ENCODE measurements around the gene DDX39B. TPM values are rescaled to one million over a fixed set of nuclear protein-coding genes. Genes with fewer than 3 reads are reported as not detected.
"Not testable (repeated sequence)": the region's sequence is repeated elsewhere in the genome, so short reads cannot be mapped to it uniquely, and the experiment has no call there.

DDX39B gene
- polyA plus RNA-seq, 1 donor, result 499 TPM

DNA sequence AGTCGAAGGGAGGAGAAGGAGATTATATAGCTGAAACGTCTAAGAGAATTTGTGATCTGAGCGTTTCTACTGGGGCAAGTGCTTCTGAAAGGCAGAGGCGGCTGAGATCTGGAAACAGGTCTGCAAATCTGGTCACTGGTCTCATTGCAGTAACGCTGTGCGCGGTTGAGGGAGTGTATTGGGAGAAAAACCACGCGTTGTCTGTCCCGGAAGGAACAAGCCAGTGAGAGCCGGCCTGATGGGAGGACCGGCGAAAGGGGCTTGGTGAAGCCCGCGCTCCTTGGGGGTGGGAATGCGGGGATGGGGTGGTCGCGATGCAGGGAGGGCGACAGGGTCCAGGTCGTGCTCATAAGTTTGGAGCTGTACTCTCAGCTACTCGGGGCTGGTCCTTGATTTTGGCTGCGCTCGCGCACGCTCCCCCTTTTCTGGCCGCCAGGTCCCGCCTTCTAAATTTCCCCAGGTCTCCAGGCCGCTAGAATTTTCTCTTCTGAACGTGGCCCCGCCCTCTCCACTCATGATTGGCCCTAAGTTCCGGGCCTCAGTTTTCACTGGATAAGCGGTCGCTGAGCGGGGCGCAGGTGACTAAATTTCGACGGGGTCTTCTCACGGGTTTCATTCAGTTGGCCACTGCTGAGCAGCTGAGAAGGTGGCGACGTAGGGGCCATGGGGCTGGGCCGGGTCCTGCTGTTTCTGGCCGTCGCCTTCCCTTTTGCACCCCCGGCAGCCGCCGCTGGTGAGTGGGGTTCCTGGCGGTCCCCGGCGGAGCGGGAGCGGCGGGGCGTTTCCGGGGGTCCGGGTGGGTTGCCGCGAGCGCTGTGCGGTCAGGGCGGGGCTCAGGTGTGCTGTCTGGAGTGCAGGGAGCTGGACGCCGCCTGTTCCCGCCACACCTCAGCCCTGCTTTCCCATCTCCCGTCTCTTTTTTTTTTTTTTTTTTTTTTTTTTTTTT lies 44.0 kb downstream of the DDX39B start, which contains the start of gene MICB:
MICB (plus strand) TSS at position 615 of the 946 bp plus-strand sequence; CDS start at position 664, 49 bp downstream.
- peaks cover 67% of the 10 kb centered on the region for H3K27me3 ChIP-seq (ENCODE audit: control insufficient read depth, insufficient read depth, low read length)
- peak within 1 kb of the TSS; percentile 18 for H3K4me3 ChIP-seq (ENCODE audit: low read length)
- H3K36me3 ChIP-seq (ENCODE audit: control insufficient read depth, insufficient read depth, low read length), result no peaks in the 10 kb centered on the region
- H3K4me1 ChIP-seq (ENCODE audit: control insufficient read depth, insufficient read depth, low read length), result peaks cover 12% of the 10 kb centered on the region
- no CpG with 5 or more reads among the region's 64 CpGs for WGBS (ENCODE audit: insufficient coverage, low lambda C conversion rate)
- H3K27ac ChIP-seq (ENCODE audit: low read length), result no peak within 1 kb of the TSS
- DNase-seq, result peak in 1 of 2 donors; percentile 49
- peaks cover 6% of the 10 kb centered on the region for H3K9me3 ChIP-seq (ENCODE audit: control insufficient read depth, low read depth, low read length)

DNA sequence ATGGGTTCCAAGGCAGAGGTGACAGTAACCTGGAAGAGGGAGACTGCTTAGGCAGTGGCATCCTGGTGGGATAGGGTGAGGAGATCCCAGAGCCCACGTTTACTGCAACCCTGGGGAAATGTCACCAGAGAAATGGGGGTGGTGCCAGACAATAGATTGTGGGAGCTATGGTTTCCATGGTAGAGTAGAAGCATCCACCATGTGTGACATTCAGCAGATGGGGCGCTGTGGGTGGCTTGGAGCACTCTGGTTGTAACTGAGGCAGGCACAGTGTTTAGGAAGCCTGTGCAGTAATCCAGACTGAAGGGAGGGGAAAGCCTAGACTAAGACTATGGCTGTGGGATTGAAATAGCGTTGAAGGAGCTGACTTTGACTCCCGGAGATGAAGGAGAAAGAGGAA lies 45.0 kb downstream of the DDX39B start:
- H3K4me3 ChIP-seq (ENCODE audit: low read length); DNase-seq; H3K36me3 ChIP-seq (ENCODE audit: control insufficient read depth, insufficient read depth, low read length); H3K27ac ChIP-seq (ENCODE audit: low read length); H3K9me3 ChIP-seq (ENCODE audit: control insufficient read depth, low read depth, low read length): not testable (repeated sequence)
- WGBS (ENCODE audit: insufficient coverage, low lambda C conversion rate), result no CpG with 5 or more reads among the region's 4 CpGs
- H3K4me1 ChIP-seq (ENCODE audit: control insufficient read depth, insufficient read depth, low read length), result peaks cover 12% of the 10 kb centered on the region
- H3K27me3 ChIP-seq (ENCODE audit: control insufficient read depth, insufficient read depth, low read length), result peaks cover 69% of the 10 kb centered on the region

DNA sequence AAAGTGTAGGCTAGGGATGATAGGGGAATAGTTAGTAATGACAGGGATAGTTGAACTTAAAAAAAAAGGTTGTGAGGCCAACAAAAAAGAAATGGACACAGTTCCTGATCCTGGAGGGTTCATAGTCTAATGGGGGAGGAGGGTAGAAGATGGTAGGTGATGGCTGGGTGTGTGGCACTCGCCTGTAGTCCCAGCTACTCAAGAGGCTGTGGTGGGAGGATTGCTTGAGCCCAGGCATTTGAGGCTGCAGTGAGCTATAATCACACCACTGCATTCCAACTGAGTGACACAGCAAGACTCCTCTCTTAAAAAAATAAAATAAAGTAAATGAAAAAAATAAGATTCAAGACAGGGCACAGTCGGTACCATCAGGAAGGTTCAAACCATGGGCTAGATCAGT lies 46.2 kb downstream of the DDX39B start:
- Histone ChIP-seq H3K27me3 (ENCODE audit: control insufficient read depth, insufficient read depth, low read length) (peaks cover 66% of the 10 kb centered on the region), H3K27ac (ENCODE audit: low read length) (no peak overlapping the region), H3K9me3 (ENCODE audit: control insufficient read depth, low read depth, low read length) (peaks cover 6% of the 10 kb centered on the region), H3K36me3 (ENCODE audit: control insufficient read depth, insufficient read depth, low read length) (no peaks in the 10 kb centered on the region), H3K4me3 (ENCODE audit: low read length) (no peak overlapping the region), H3K4me1 (ENCODE audit: control insufficient read depth, insufficient read depth, low read length) (peaks cover 12% of the 10 kb centered on the region)
- 80% methylated on average over 1 of the region's 2 CpGs for WGBS (ENCODE audit: insufficient coverage, low lambda C conversion rate)
- DNase-seq, result no peak

DNA sequence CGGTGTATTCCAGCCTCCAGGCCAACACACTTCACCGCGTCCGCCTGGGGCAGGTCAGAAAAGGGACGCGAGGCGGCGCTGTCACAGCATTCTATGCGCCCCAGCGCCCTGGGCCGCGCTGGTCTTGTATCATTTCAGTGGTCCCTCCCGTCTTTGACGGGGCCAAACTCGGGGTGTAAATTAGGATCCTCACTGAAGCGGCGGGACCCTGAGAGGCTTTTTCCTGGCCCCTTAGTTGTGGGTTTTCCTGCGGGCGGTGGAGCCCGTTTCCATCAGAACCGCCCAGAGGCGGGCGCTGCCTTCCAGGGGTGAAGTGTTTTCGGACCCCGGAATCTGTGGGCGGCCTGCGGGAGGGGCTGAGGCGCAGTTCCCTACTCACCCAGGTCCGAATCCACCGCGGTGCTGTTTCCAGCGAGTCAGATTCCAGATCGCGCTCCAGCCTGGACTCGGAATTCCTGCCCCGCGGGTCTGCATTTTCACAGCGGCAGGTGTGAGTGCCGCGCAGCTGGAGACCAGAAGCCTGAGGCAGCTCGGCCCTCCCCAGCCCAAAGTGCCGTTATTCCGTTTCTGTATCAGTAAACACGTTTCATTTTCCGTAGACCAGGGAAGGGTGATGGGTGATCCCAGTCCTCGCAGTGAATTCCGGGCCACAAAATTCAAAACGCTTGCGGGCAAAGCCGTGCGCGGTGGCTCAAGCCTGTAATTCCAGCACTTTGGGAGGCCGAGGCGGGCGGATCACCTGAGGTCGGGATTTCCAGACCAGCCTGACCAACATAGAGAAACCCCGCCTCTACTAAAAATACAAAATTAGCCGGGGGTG lies 47.7 kb downstream of the DDX39B start:
- peak overlapping the region; percentile 46 for H3K4me3 ChIP-seq (ENCODE audit: low read length)
- H3K4me1 ChIP-seq (ENCODE audit: control insufficient read depth, insufficient read depth, low read length), result peaks cover 22% of the 10 kb centered on the region
- no CpG with 5 or more reads among the region's 58 CpGs for whole genome bisulfite sequencing (ENCODE audit: insufficient coverage, low lambda C conversion rate)
- H3K9me3 ChIP-seq (ENCODE audit: control insufficient read depth, low read depth, low read length), result peaks cover 6% of the 10 kb centered on the region
- H3K36me3 ChIP-seq (ENCODE audit: control insufficient read depth, insufficient read depth, low read length), result no peaks in the 10 kb centered on the region
- peaks cover 58% of the 10 kb centered on the region for H3K27me3 ChIP-seq (ENCODE audit: control insufficient read depth, insufficient read depth, low read length)
- peak; percentile 44 to 72 for DNase-seq
- H3K27ac ChIP-seq (ENCODE audit: low read length), result no peak overlapping the region

DNA sequence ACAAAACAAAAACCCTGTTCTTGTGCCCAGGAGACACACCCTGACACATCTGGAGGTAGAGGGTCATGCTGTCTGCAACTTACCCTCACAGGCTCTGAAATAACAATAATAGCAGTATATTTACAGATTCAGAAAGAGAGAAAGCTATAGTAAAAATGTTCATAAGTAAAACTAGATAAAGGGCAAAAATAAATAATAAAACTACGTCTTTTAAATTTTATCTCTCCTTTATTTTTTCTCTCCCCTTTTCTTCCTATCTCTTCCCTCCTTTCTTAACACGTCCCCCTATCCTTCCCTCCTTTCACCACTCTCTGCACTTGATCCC lies 48.3 kb downstream of the DDX39B start:
- DNase-seq; H3K27ac ChIP-seq (ENCODE audit: low read length); H3K4me3 ChIP-seq (ENCODE audit: low read length); H3K9me3 ChIP-seq (ENCODE audit: control insufficient read depth, low read depth, low read length); H3K36me3 ChIP-seq (ENCODE audit: control insufficient read depth, insufficient read depth, low read length): not testable (repeated sequence)
- peaks cover 52% of the 10 kb centered on the region for H3K27me3 ChIP-seq (ENCODE audit: control insufficient read depth, insufficient read depth, low read length)
- WGBS (ENCODE audit: insufficient coverage, low lambda C conversion rate), result 0% methylated on average over 2 of the region's 2 CpGs
- peaks cover 22% of the 10 kb centered on the region for H3K4me1 ChIP-seq (ENCODE audit: control insufficient read depth, insufficient read depth, low read length)

DNA sequence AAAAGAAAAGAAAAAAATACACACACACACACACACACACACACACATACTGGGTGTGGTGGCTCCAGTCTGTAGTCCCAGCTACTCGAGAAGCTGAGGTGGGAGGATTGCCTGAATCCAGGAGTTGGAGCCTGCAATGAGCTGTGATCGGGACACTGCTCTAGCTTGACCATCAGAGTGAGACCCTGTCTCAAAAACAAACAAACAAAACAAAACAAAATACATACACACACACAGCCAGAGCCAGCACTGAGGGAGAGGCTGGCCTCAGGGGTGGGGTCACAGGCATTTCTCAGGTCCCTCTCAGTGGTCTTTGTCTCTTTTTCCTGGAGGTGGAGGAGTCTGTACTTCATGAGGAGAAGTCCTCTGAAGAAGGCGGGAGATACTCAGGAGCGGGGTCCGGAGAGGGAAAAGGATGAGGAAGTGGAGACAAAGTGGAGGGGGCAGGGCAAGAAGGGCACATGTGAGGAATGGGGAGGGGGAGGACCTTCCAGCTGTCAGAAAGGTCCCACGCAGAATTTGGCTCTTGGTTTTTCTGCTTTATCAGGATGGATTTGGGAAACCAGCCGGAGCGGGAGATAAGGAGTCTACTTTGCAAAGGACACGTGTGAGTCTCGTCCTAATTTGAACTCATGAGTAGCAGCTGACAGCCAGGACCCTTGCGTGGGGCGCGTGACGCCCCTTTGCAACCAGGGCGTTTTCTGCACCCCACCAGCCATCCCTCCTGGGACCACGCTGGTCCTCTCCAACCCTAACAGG lies 51.5 kb downstream of the DDX39B start:
- DNase-seq, result no peak
- no CpG with 5 or more reads among the region's 16 CpGs for WGBS (ENCODE audit: insufficient coverage, low lambda C conversion rate)
- Histone ChIP-seq H3K4me3 (ENCODE audit: low read length) (no peak overlapping the region), H3K36me3 (ENCODE audit: control insufficient read depth, insufficient read depth, low read length) (no peaks in the 10 kb centered on the region), H3K27ac (ENCODE audit: low read length) (no peak overlapping the region), H3K27me3 (ENCODE audit: control insufficient read depth, insufficient read depth, low read length) (peaks cover 21% of the 10 kb centered on the region), H3K9me3 (ENCODE audit: control insufficient read depth, low read depth, low read length) (no peaks in the 10 kb centered on the region), H3K4me1 (ENCODE audit: control insufficient read depth, insufficient read depth, low read length) (peaks cover 19% of the 10 kb centered on the region)

DNA sequence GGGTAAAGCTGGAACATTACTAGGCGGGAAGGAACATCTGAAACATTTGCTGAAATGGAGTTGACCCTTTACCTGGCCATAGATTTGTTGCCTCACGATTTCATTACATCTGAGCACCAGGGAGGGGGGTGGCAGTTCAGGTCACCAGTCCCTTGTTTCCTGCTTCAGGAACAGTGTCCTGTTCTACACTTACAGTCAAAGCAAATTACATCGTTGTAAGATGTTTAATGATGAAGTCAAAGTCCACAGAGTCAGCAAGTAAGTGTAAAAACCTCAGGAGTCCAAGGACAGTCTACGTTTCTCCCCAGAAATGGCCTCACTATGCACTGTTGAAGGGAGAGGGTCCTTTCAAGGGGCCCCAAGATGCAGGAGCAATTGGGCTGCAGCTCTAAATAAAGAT lies 52.7 kb downstream of the DDX39B start:
- no peak overlapping the region for H3K4me3 ChIP-seq (ENCODE audit: low read length)
- H3K36me3 ChIP-seq (ENCODE audit: control insufficient read depth, insufficient read depth, low read length), result no peaks in the 10 kb centered on the region
- H3K27ac ChIP-seq (ENCODE audit: low read length), result no peak overlapping the region
- no peaks in the 10 kb centered on the region for H3K9me3 ChIP-seq (ENCODE audit: control insufficient read depth, low read depth, low read length)
- DNase-seq, result peak in 1 of 2 donors; percentile 84
- no CpG with 5 or more reads among the region's 4 CpGs for WGBS (ENCODE audit: insufficient coverage, low lambda C conversion rate)
- peaks cover 9% of the 10 kb centered on the region for H3K27me3 ChIP-seq (ENCODE audit: control insufficient read depth, insufficient read depth, low read length)
- peaks cover 15% of the 10 kb centered on the region for H3K4me1 ChIP-seq (ENCODE audit: control insufficient read depth, insufficient read depth, low read length)

DNA sequence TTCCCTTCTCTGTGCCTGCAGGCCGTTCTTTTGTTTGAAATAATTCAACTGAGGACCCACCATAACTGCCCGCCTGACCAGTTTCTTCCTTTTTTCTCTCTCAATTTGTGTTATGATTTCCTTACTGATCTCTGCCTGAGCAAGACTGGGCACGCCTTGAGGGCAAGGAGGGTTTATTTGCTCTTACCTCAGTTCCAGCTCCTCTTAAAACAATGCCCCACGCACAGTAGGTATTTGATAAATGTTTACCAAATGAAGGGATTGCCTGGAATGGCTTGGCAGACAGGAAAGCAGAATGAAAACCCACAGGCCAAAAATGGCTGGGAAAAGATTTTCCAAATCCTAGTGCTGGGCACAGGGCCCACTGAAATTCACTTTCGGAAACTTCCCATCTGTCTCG lies 54.1 kb downstream of the DDX39B start:
- WGBS (ENCODE audit: insufficient coverage, low lambda C conversion rate), result 80% methylated on average over 2 of the region's 6 CpGs
- H3K4me3 ChIP-seq (ENCODE audit: low read length); H3K36me3 ChIP-seq (ENCODE audit: control insufficient read depth, insufficient read depth, low read length); H3K9me3 ChIP-seq (ENCODE audit: control insufficient read depth, low read depth, low read length); DNase-seq; H3K27ac ChIP-seq (ENCODE audit: low read length); H3K27me3 ChIP-seq (ENCODE audit: control insufficient read depth, insufficient read depth, low read length): not testable (repeated sequence)
- H3K4me1 ChIP-seq (ENCODE audit: control insufficient read depth, insufficient read depth, low read length), result peaks cover 10% of the 10 kb centered on the region

DNA sequence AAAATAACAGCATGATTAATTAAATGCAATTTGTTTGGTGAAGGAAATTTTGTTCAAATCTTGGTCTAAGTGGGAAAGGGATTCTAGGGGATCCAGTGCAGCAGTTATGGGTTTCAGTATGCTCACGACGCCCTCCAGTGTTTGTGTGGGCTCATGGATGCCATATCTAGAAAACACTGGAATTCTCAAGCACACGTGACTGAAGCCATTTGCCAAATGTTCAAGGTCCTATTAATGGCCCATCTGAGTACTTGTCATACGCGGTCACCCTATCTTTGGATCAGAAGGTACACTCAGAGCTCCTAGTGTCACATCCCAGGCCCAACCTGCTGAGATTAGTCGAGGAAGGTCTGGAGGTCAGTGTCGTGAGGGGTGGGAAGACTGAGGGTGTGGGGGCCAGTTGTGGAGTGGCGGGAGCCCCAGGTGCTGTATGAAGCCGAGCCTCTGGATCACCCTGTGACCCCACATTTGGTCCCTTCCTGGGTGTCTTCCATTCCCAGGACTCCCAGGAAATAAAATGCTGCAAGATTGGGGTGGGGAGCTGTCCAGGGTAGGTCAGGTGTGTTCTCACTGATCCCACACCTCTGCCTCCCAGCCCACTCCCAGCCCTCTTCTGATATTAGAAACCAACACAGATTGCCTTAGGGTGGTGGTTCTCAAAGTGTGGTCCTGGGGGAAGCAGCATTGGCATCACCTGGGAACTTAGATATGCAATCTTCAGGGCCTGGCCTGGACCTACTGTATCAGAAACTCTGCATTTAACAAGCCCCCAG lies 55.6 kb downstream of the DDX39B start:
- peaks cover 10% of the 10 kb centered on the region for H3K4me1 ChIP-seq (ENCODE audit: control insufficient read depth, insufficient read depth, low read length)
- H3K27me3 ChIP-seq (ENCODE audit: control insufficient read depth, insufficient read depth, low read length); H3K9me3 ChIP-seq (ENCODE audit: control insufficient read depth, low read depth, low read length); H3K27ac ChIP-seq (ENCODE audit: low read length); H3K4me3 ChIP-seq (ENCODE audit: low read length); DNase-seq; H3K36me3 ChIP-seq (ENCODE audit: control insufficient read depth, insufficient read depth, low read length): not testable (repeated sequence)
- no CpG with 5 or more reads among the region's 9 CpGs for WGBS (ENCODE audit: insufficient coverage, low lambda C conversion rate)

Measured in large intestine (tissue), 3 donors.